OCI-LY3 (cell line): ENCODE measurements around the gene MTCL3.
A peak's percentile ranks its signal among the peaks of the same experiment; 100 is the strongest.

Source experiments
- H2AFZ ChIP-seq: fragments of 200-600, 300-600 bp; shearing (Covaris generic); 2 replicates; pipeline ENCODE4 v1.6.0; 2014; ENCODE audit warnings: antibody characterized with exemption, low read depth, low read length
- H3K27ac ChIP-seq: fragments of 200-600, 300-600 bp; sonication (generic); 2 replicates; pipeline ENCODE4 v1.5.1; 2014; ENCODE audit warnings: mild to moderate bottlenecking, low read length, moderate library complexity, mixed read lengths
- H3K27me3 ChIP-seq: fragments of 200-600, 300-600 bp; sonication (generic); 2 replicates; pipeline ENCODE4 v1.6.1; 2014; ENCODE audit warnings: low read depth, low read length, mixed read lengths
- H3K36me3 ChIP-seq: fragments of 200-600, 300-600 bp; sonication (generic); replicated peaks from 2 replicates; pipeline ENCODE3; 2014; ENCODE audit warnings: low read depth, low read length, mixed read lengths
- H3K4me1 ChIP-seq: fragments of 300-600, 200-600 bp; sonication (generic); 2 replicates; pipeline ENCODE4 v1.6.1; 2014; ENCODE audit warnings: low read length, mixed read lengths
- H3K4me2 ChIP-seq: fragments of 200-600, 300-600 bp; sonication (generic); 2 replicates; pipeline ENCODE4 v1.6.1; 2014; ENCODE audit warnings: low read length, mixed read lengths
- H3K4me3 ChIP-seq: fragments of 300-600, 200-600 bp; sonication (generic); 2 replicates; pipeline ENCODE4 v1.5.1; 2014; ENCODE audit warnings: antibody characterized with exemption, mild to moderate bottlenecking, low read length, moderate library complexity
- H3K79me2 ChIP-seq: fragments of 300-600, 200-600 bp; shearing (Covaris generic); 2 replicates; pipeline ENCODE4 v1.6.1; 2014; ENCODE audit warnings: mild to moderate bottlenecking, low read length, mixed read lengths
- H3K9ac ChIP-seq: fragments of 300-600, 200-600 bp; shearing (Covaris generic); 2 replicates; pipeline ENCODE4 v1.6.0; 2014; ENCODE audit warnings: mild to moderate bottlenecking, low read length, moderate library complexity
- H3K9me3 ChIP-seq: fragments of 200-600, 300-600 bp; shearing (Covaris generic); 2 replicates; pipeline ENCODE4 v1.6.1; 2014; ENCODE audit warnings: low read length, mixed read lengths; ENCODE audit not compliant: insufficient read depth
- H4K20me1 ChIP-seq: fragments of 200-600, 300-600 bp; sonication (generic); 2 replicates; pipeline ENCODE4 v1.6.1; 2016; ENCODE audit warnings: low read length, mixed read lengths; ENCODE audit not compliant: insufficient read depth
- CTCF ChIP-seq: fragments of 200-600, 300-600 bp; sonication (generic); IDR thresholded peaks from 2 replicates; pipeline ENCODE4 v1.5.1; 2014; ENCODE audit warnings: antibody characterized with exemption, low read length, low read depth
- EZH2phosphoT487 ChIP-seq: fragments of 200-600 bp; shearing (Covaris generic); IDR thresholded peaks from 2 replicates; pipeline ENCODE4 v1.6.1; 2018; ENCODE audit warnings: antibody characterized with exemption, mixed run types, low read depth

The MTCL3 gene

GRCh38 chr6:127547904-127548649 lies 28.9 kb upstream of the MTCL3 start:
- Histone ChIP-seq H3K4me1 (no peaks in the 10 kb centered on the region), H3K4me3 (no peak overlapping the region)
- TF ChIP-seq CTCF: peak; percentile 38
- TF ChIP-seq EZH2phosphoT487: no peak

GRCh38 chr6:127547215-127547614 lies 28.1 kb upstream of the MTCL3 start:
- Histone ChIP-seq H3K9me3 (no peaks in the 10 kb centered on the region), H3K79me2 (no peaks in the 10 kb centered on the region), H3K4me1 (no peaks in the 10 kb centered on the region), H3K4me2 (no peak overlapping the region), H2AFZ (no peak overlapping the region), H4K20me1 (no peaks in the 10 kb centered on the region), H3K27me3 (no peaks in the 10 kb centered on the region), H3K4me3 (no peak overlapping the region), H3K9ac (no peak overlapping the region), H3K27ac (no peak overlapping the region), H3K36me3 (no peaks in the 10 kb centered on the region)
- no peak for TF ChIP-seq EZH2phosphoT487
- peak; percentile 22; the same call in 1 of the 2 replicates for TF ChIP-seq CTCF

More at GRCh38 chr6:127547904-127548649, 28.9 kb upstream of the MTCL3 start:
- Histone ChIP-seq H3K27me3 (no peaks in the 10 kb centered on the region), H3K79me2 (no peaks in the 10 kb centered on the region), H4K20me1 (no peaks in the 10 kb centered on the region), H3K9me3 (no peaks in the 10 kb centered on the region), H3K4me2 (no peak overlapping the region), H3K27ac (no peak overlapping the region), H3K9ac (no peak overlapping the region), H3K36me3 (no peaks in the 10 kb centered on the region), H2AFZ (no peak overlapping the region)

GRCh38 chr6:127539272-127539671 lies 20.1 kb upstream of the MTCL3 start:
- TF ChIP-seq EZH2phosphoT487 (no peak), CTCF (peak; percentile 33)
- H3K4me1 ChIP-seq: no peaks in the 10 kb centered on the region
- no peak overlapping the region for H3K9ac ChIP-seq
- no peaks in the 10 kb centered on the region for H3K36me3 ChIP-seq
- no peaks in the 10 kb centered on the region for H3K27me3 ChIP-seq
- no peak overlapping the region for H2AFZ ChIP-seq
- no peak overlapping the region for H3K27ac ChIP-seq
- H3K79me2 ChIP-seq: no peaks in the 10 kb centered on the region
- H3K9me3 ChIP-seq: no peaks in the 10 kb centered on the region
- H3K4me3 ChIP-seq: no peak overlapping the region
- H3K4me2 ChIP-seq: no peak overlapping the region
- H4K20me1 ChIP-seq: no peaks in the 10 kb centered on the region

GRCh38 chr6:127538750-127539264 lies 19.7 kb upstream of the MTCL3 start:
- no peaks in the 10 kb centered on the region for H4K20me1 ChIP-seq
- no peaks in the 10 kb centered on the region for H3K36me3 ChIP-seq
- H3K4me3 ChIP-seq: no peak overlapping the region
- H3K27me3 ChIP-seq: no peaks in the 10 kb centered on the region
- H3K79me2 ChIP-seq: no peaks in the 10 kb centered on the region
- H3K9me3 ChIP-seq: no peaks in the 10 kb centered on the region
- H3K4me1 ChIP-seq: no peaks in the 10 kb centered on the region
- H3K9ac ChIP-seq: no peak overlapping the region
- no peak overlapping the region for H3K4me2 ChIP-seq
- no peak overlapping the region for H2AFZ ChIP-seq
- TF ChIP-seq CTCF: no peak
- TF ChIP-seq EZH2phosphoT487: no peak
- H3K27ac ChIP-seq: no peak overlapping the region
